RWPE2 (cell line): ENCODE measurements around the gene CREB3L4.
A peak's percentile ranks its signal among the peaks of the same experiment; 100 is the strongest.

Experiments
- ATAC-seq: fragments of 200-7000 bp; cut with Tn5 transposase; 3 replicates; pipeline ENCODE4 v1.9.1; 2021; ENCODE audit warnings: low read depth
- DNase-seq: peaks from one replicate; pipeline ENCODE4 v3.0.0-alpha.2; 2020; ENCODE audit warnings: low spot score
- H3K27ac ChIP-seq: fragments of 450-650 bp; 2 replicates; pipeline ENCODE4 v1.5.1; 2017; ENCODE audit warnings: mild to moderate bottlenecking; ENCODE audit not compliant: poor library complexity, severe bottlenecking
- H3K27me3 ChIP-seq: fragments of 250-450 bp; sonication (Bioruptor Pico); 2 replicates; pipeline ENCODE4 v1.5.1; 2021; ENCODE audit warnings: mild to moderate bottlenecking, moderate library complexity; ENCODE audit not compliant: insufficient read depth, poor library complexity, severe bottlenecking
- H3K36me3 ChIP-seq: fragments of 250-450 bp; sonication (Bioruptor Pico); 2 replicates; pipeline ENCODE4 v1.5.1; 2020; ENCODE audit warnings: low read depth, mild to moderate bottlenecking, moderate library complexity
- H3K4me1 ChIP-seq: fragments of 250-450 bp; sonication (Bioruptor Pico); 2 replicates; pipeline ENCODE4 v1.5.1; 2021; ENCODE audit warnings: mild to moderate bottlenecking, moderate library complexity; ENCODE audit not compliant: insufficient read depth, poor library complexity, severe bottlenecking
- H3K4me3 ChIP-seq: fragments of 250-450 bp; sonication (Bioruptor Pico); 2 replicates; pipeline ENCODE4 v1.5.1; 2021; ENCODE audit warnings: mild to moderate bottlenecking, moderate library complexity; ENCODE audit not compliant: severe bottlenecking
- H3K9me3 ChIP-seq: fragments of 250-450 bp; sonication (Bioruptor Pico); 2 replicates; pipeline ENCODE4 v1.5.1; 2021; ENCODE audit warnings: mild to moderate bottlenecking, moderate library complexity; ENCODE audit not compliant: severe bottlenecking
- CTCF ChIP-seq: fragments of 450-650 bp; IDR thresholded peaks from one replicate; pipeline ENCODE4 v1.5.1; 2017; ENCODE audit warnings: mild to moderate bottlenecking, moderate library complexity; ENCODE audit not compliant: poor library complexity, severe bottlenecking

Gene CREB3L4

GRCh38 chr1:153944005-153944826, 23.5 kb upstream of the CREB3L4 start:
- H3K9me3 ChIP-seq = no peaks in the 10 kb centered on the region
- no peak for DNase-seq
- H3K36me3 ChIP-seq = peaks cover 48% of the 10 kb centered on the region
- ATAC-seq = no peak
- H3K4me1 ChIP-seq = no peaks in the 10 kb centered on the region
- no peak overlapping the region for H3K27ac ChIP-seq
- TF ChIP-seq CTCF = no peak
- H3K4me3 ChIP-seq = no peak overlapping the region
- H3K27me3 ChIP-seq = no peaks in the 10 kb centered on the region

- peaks cover 49% of the 10 kb centered on the region for H3K36me3 ChIP-seq
- H3K4me1 ChIP-seq = no peaks in the 10 kb centered on the region
- DNase-seq = no peak
- no peak for TF ChIP-seq CTCF
- H3K27ac ChIP-seq = peak overlapping the region; percentile 76
- H3K9me3 ChIP-seq = no peaks in the 10 kb centered on the region
- H3K4me3 ChIP-seq = no peak overlapping the region
- H3K27me3 ChIP-seq = no peaks in the 10 kb centered on the region
- ATAC-seq = no peak
These were observed 22.9 kb upstream of the CREB3L4 start for GRCh38 chr1:153944827-153945117.

GRCh38 chr1:153945131-153945794, 22.4 kb upstream of the CREB3L4 start:
- H3K4me3 ChIP-seq = peak overlapping the region; percentile 77
- H3K36me3 ChIP-seq = peaks cover 49% of the 10 kb centered on the region
- ATAC-seq (peak; percentile 11; the same call in 2 of the 3 replicates), DNase-seq (no peak)
- no peaks in the 10 kb centered on the region for H3K27me3 ChIP-seq
- H3K4me1 ChIP-seq = no peaks in the 10 kb centered on the region
- TF ChIP-seq CTCF = no peak
- no peaks in the 10 kb centered on the region for H3K9me3 ChIP-seq
- H3K27ac ChIP-seq = peak overlapping the region; percentile 76

- ATAC-seq (peak; percentile 54), DNase-seq (no peak)
- peaks cover 51% of the 10 kb centered on the region for H3K36me3 ChIP-seq
- no peaks in the 10 kb centered on the region for H3K9me3 ChIP-seq
- H3K27me3 ChIP-seq = no peaks in the 10 kb centered on the region
- no peaks in the 10 kb centered on the region for H3K4me1 ChIP-seq
- peak overlapping the region; percentile 76 for H3K27ac ChIP-seq
- peak overlapping the region; percentile 77 for H3K4me3 ChIP-seq
- TF ChIP-seq CTCF = no peak
These were observed 21.7 kb upstream of the CREB3L4 start for GRCh38 chr1:153945795-153946621.
